Lower leg skin (tissue), 3 donors: ENCODE results near the gene YBX3.

Experiments used
- POLR2A ChIP-seq, 2 donors: fragments of 450-650 bp; IDR thresholded peaks; one replicate each; pipeline ENCODE4 v1.6.1; 2016 to 2017; ENCODE audit warnings: antibody characterized with exemption in 2 of 2, mild to moderate bottlenecking in 1 of 2, moderate library complexity in 1 of 2
- TF ChIP-seq, protein P1 (sequence below), 3 donors: fragments of 450-650 bp; IDR thresholded peaks; one replicate each; pipeline ENCODE4 v1.5.1; 2016; ENCODE audit warnings: antibody characterized with exemption in 3 of 3, mild to moderate bottlenecking in 3 of 3, moderate library complexity in 2 of 3

DNA sequence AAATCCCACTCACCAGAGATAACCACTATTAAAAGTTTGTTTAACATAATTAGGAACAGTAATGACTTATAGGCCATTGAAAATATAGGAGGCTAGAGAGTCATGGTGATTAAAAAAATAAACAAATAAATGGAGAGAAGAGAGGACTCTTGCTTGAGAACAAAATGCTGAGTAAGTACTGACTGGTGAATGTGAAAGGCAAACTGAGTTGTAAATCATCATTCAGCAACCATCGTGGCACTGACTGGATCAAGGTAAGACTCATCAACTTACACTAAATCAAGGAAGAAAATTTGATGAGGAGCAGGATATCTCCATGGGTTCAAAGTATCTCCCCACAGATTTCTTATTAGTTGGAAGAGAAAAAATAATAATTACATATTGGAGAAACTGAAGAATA, 14.1 kb upstream of the YBX3 start:
- TF ChIP-seq, protein P1, sequence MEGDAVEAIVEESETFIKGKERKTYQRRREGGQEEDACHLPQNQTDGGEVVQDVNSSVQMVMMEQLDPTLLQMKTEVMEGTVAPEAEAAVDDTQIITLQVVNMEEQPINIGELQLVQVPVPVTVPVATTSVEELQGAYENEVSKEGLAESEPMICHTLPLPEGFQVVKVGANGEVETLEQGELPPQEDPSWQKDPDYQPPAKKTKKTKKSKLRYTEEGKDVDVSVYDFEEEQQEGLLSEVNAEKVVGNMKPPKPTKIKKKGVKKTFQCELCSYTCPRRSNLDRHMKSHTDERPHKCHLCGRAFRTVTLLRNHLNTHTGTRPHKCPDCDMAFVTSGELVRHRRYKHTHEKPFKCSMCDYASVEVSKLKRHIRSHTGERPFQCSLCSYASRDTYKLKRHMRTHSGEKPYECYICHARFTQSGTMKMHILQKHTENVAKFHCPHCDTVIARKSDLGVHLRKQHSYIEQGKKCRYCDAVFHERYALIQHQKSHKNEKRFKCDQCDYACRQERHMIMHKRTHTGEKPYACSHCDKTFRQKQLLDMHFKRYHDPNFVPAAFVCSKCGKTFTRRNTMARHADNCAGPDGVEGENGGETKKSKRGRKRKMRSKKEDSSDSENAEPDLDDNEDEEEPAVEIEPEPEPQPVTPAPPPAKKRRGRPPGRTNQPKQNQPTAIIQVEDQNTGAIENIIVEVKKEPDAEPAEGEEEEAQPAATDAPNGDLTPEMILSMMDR (IDR thresholded peaks at IDR 0.05) = no peak
- no peak for TF ChIP-seq POLR2A (IDR thresholded peaks at IDR 0.05)
